ELR (cell line): ENCODE results near the gene TIMM23B.
"Not testable (repeated sequence)": the region's sequence is repeated elsewhere in the genome, so short reads cannot be mapped to it uniquely, and the experiment has no call there.

Source experiments
- DNase-seq: peaks from one replicate; pipeline ENCODE4 v3.0.0-alpha.2; 2015; ENCODE audit warnings: low read depth

TIMM23B gene

GRCh38 chr10:49941447-49942338 lies at the start of gene TIMM23B, which contains the start of gene PARG:
TIMM23B (plus strand) TSS chr10:49942053; CDS start chr10:49942195, 142 bp downstream.
PARG (minus strand) TSS chr10:49942027; CDS start chr10:49941725, 302 bp downstream.
- DNase-seq = peak; percentile 87

DNA sequence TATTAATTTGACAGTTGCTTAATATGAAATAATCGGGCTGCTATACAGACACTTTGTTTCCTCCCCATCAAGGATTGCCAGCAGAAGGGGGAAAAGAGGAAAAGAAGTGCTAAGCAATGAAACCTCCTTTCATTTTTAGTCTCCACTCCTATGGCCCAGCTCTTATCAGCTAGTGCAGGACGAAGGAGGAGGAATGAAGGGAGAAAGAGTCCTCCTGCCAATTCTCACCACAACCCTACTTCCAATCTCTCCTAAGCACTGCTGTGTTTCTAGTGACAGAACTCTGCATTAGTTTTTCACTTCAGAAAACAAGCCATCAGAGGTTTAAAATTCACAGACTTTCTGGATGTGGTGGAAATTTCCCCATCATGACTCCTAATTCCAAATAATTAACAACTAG lies 41.9 kb upstream of the TIMM23B start:
- not testable (repeated sequence) for DNase-seq

- DNase-seq = not testable (repeated sequence)
Observed at GRCh38 chr10:49900406-49900805, 41.4 kb upstream of the TIMM23B start.

DNA sequence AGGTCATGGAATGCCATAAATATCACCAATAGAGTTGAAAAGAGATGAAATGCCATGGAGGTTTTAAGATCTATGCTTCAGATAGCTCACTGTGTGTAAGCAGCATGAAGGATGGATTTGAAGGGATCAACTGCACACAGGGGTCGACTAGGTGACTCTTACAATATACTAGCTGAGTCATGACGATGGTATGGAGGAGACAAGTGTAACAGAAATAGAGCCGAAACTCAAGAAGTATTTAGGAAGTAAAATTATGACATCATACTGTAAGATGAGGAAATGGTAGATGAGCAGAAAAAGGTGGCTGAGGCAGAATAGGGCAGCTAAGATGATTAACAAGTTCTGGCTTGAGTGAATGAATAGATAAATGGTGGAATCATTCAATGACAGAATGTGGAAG lies 38.0 kb upstream of the TIMM23B start:
- DNase-seq = peak; percentile 24

DNA sequence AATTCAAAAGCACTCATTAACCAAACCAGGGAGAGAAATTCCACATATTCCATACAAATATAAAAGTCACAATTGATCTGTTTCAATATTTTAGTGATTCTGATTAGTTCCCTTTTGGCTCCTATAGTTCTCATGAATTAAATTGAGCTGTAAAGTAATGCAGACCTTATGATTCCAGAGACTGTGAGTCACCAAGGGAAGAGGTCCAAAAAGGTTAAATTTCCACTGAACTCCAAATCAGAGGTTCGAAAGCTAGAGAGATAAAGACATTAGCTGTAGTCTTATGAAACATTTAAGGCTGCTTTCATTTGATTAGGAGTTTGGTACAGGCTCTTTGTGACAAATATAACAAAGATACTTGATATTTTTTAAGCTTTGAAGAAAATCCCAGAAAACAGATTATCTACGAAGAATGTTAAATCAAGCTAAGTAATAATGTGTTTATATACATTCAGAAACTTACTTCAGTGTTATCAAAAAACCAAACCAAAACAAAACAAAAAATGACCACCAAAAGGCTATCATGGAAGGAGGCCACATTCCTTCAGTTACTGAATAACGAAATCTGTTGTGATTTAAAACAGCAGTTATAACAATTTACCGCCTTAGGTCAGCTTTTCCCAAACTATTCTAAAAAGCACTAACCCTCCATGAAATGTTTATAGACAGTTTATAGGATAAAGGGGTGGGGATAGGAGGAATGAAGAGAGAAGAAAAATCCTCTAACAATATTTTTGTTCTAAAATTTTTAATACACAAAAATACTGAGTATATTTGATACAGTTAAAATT lies 33.4 kb upstream of the TIMM23B start:
- not testable (repeated sequence) for DNase-seq

GRCh38 chr10:49910295-49910694 lies 31.6 kb upstream of the TIMM23B start:
- DNase-seq = not testable (repeated sequence)

DNA sequence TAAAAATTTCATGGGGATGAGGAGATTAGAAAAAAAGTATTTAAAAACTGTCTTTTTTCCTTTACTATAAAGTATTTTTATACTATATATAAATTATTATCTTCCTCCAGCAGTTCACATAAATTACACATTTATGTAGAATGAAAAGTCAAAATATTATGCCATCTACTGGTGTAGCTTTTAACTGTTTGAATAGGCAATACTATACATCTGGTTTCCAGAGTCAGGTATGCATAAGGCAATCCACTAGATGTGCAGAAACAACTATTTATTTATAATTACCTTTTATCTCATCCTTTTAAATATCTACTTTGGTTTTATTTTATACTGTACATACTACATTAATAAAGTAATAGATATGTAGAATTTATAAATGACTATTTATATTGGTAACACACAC lies 25.4 kb upstream of the TIMM23B start:
- DNase-seq = not testable (repeated sequence)

DNA sequence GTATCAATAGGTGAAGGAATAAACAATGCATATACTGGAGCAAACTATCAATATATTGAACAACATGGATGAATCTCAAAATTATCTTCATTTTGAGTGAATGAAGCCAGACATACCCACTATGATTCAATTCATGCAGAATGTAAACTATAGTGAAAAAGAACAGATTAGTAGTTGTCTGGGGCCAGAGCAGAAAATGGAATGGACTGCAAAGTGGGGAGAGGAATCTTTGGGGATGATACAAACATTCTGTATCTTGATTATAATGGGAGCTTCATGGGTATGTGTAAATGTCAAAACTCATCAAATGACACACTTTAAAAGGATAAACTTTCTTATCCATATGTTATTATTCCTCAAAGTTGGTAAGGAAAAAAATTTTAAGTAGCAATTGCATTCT lies 23.9 kb upstream of the TIMM23B start:
- DNase-seq = not testable (repeated sequence)

DNA sequence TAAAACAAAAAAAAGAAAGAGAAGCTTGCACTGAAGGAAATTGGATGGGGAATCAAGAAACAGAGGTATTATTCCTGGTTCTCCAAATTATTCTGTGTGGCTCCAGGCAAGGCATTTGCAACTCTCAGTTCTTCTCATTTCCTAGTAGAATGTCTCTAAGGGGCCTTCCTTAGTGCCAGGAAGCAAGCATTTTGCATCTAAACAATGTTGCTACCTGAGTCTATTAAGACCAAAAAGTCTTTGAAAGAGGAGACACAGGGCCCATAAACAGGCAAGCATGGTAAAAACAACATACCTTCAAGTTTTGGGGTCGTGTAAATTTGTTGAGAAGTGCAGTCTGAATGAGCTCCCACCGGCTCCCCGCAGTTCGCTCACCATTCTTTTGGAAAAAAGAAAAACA lies 19.8 kb upstream of the TIMM23B start:
- DNase-seq = not testable (repeated sequence)

GRCh38 chr10:49923572-49923971 lies 18.3 kb upstream of the TIMM23B start:
- DNase-seq = not testable (repeated sequence)

- not testable (repeated sequence) for DNase-seq
Observed at GRCh38 chr10:49931276-49931675, 10.6 kb upstream of the TIMM23B start.

GRCh38 chr10:49931959-49932728 lies 9.7 kb upstream of the TIMM23B start:
- DNase-seq = not testable (repeated sequence)

- peak; percentile 30 for DNase-seq
Observed at GRCh38 chr10:49942339-49942705, 469 bp downstream of the TIMM23B start.

- not testable (repeated sequence) for DNase-seq
Observed at GRCh38 chr10:49943607-49944006, 1.8 kb downstream of the TIMM23B start.

DNA sequence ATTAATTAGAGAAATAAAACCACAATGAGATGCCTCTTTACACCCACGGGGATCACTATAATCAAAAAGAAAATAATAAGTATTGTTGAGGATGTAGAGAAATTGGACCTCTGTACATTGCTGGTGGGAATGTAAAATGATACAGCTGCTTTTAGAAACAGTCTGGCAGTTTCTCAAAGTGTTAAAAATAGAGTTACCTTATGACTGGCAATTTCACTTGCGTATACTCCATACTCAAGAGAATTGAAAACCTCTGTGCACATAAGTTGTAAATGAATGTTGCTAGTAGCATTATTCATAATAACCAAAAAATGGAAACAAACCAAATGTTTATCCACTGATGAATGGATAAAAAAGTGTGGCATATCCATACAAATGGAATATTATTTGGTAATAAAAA lies 6.3 kb downstream of the TIMM23B start:
- not testable (repeated sequence) for DNase-seq

- DNase-seq = not testable (repeated sequence)
Observed at GRCh38 chr10:49948737-49949136, 6.9 kb downstream of the TIMM23B start.

- not testable (repeated sequence) for DNase-seq
Observed at GRCh38 chr10:49952006-49952405, 10.2 kb downstream of the TIMM23B start.

- not testable (repeated sequence) for DNase-seq
Observed at GRCh38 chr10:49953122-49953521, 11.3 kb downstream of the TIMM23B start.

DNA sequence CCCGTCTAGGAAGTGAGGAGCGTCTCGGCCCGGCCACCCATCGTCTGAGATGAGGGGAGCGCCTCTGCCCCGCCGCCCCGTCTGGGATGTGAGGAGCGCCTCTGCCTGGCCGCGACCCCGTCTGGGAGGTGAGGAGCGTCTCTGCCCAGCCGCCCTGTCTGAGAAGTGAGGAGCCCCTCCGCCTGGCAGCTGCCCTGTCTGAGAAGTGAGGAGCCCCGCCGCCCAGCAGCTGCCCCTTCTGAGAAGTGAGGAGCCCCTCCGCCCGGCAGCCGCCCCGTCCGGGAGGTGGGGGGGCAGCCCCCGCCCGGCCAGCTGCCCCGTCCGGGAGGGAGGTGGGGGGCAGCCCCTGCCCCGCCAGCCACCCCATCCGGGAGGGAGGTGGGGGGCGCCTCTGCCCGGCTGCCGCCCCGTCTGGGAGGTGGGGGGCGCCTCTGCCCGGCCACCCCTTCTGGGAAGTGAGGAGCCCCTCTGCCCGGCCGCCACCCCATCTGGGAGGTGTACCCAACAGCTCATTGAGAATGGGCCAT lies 28.5 kb downstream of the TIMM23B start:
- DNase-seq = not testable (repeated sequence)

- DNase-seq = not testable (repeated sequence)
Observed at GRCh38 chr10:49971466-49971865, 29.6 kb downstream of the TIMM23B start.

GRCh38 chr10:49972094-49972493 lies 30.2 kb downstream of the TIMM23B start:
- not testable (repeated sequence) for DNase-seq

GRCh38 chr10:49977756-49978155 lies 35.9 kb downstream of the TIMM23B start:
- not testable (repeated sequence) for DNase-seq
